Effector memory CD4-positive, alpha-beta T cell (primary cell): Measurements from ENCODE around the gene EEPD1.
"Not testable (repeated sequence)": the region's sequence is repeated elsewhere in the genome, so short reads cannot be mapped to it uniquely, and the experiment has no call there.

Experiments used
- DNase-seq, 3 donors: peaks; one replicate each; pipeline ENCODE4 v3.0.0-alpha.2; 2020
- H3K27ac ChIP-seq: 2 replicates; pipeline ENCODE4 v1.7.0; 2013; ENCODE audit warnings: mild to moderate bottlenecking, low read length, moderate library complexity; ENCODE audit not compliant: insufficient read depth, poor library complexity, severe bottlenecking
- H3K27me3 ChIP-seq: replicated peaks from 2 replicates; pipeline ENCODE4 v1.7.0; 2013; ENCODE audit warnings: mild to moderate bottlenecking, low read length; ENCODE audit not compliant: insufficient read depth, control insufficient read depth, poor library complexity, severe bottlenecking
- H3K36me3 ChIP-seq: 2 replicates; pipeline ENCODE4 v1.7.0; 2013; ENCODE audit warnings: mild to moderate bottlenecking, low read length, moderate library complexity; ENCODE audit not compliant: control insufficient read depth, insufficient read depth
- H3K4me1 ChIP-seq: 2 replicates; pipeline ENCODE4 v1.7.0; 2013; ENCODE audit warnings: low read length, mild to moderate bottlenecking; ENCODE audit not compliant: control insufficient read depth, insufficient read depth, poor library complexity, severe bottlenecking
- H3K4me3 ChIP-seq: 2 replicates; pipeline ENCODE4 v1.7.0; 2013; ENCODE audit warnings: low read length, low read depth, mild to moderate bottlenecking; ENCODE audit not compliant: insufficient read depth, poor library complexity, severe bottlenecking
- H3K9me3 ChIP-seq: 2 replicates; pipeline ENCODE4 v1.7.0; 2013; ENCODE audit warnings: mild to moderate bottlenecking, low read length, moderate library complexity; ENCODE audit not compliant: control insufficient read depth

Gene EEPD1

DNA sequence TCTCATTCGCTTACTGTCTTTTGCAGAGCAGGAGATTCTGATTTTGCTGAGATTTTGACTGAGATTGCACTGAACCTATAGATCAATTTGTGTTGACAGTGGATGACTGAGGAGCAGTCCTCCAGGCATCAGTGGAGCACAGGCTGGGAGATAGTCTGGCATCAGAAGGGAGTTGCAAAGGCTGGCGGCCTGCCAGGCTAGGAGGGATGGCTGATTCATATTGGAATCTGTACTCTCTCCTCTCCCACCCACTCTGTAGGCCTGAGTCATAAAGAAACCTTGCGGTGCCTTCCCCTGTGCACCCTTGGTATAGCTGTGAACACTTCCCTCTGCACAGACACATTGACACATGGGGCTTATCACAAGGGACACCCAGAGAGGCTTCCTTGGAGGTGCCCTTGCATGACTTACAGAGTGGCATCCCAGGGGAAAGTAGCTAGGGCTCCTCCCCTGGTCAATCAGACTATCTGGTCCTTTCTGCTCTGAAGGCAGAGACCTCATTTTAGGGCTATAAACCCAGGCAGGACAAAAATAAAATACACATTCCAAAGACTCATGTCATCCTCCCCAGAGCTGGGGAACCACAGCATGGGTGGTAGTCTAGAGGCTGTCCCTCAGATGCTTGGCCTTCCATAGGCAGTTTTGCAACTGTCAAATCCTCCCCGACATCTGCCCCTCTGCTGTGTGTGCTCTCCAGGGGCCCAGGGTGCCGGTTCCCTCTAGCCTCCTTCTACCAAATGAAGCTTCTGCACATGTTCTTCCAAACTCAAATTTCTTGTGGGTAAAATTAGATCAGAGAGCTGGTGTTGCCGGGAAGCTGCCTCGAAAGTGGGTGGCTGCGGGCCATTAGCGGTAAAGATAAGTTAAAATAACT lies 37.4 kb upstream of the EEPD1 start:
- Histone ChIP-seq H3K4me3 (peak overlapping the region; percentile 5), H3K36me3 (no peaks in the 10 kb centered on the region), H3K27ac (peak overlapping the region; percentile 30), H3K9me3 (no peaks in the 10 kb centered on the region), H3K27me3 (no peaks in the 10 kb centered on the region), H3K4me1 (peaks cover 34% of the 10 kb centered on the region)
- DNase-seq, result peak in 2 of 3 donors; percentile 25 to 33

DNA sequence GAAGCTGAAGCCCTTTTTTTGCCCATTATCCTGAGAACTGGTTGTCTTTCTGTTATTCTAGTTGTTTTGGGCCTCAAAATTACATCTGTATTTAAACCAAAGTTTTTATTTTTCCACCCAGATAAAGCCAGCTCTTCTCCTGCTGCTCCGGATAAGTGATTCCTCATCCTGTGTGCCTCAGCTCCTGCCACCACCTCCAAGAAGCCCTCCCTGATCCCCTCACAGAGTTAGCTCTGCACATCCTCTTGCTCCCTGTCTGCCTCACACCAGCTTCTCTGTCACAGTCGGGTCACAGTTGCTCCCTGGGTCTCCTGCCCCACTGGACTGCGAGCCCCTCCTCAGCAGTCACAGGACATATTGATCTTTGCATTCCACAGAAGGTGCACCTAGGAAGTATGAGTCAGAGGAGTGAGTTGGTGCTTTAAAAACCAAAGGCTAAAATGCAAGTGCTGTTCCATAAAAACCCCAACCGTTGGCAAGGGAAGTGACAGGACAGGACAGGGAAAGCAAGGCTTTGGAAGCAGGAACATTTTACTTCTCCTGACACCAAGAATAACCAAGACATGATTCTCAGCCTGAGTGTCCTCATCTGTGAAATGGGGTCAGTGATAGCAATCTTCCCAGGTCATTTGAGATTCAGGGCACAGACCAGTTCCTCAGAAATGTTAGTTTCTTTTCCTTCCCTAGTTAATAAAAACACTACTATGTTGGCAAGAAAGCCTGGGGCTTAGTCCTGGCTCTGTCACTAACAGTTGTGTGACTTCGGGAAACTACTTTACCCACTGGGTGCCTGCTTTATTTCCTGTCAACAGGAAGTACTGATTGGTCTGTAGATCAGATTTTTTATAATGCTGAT lies 36.5 kb upstream of the EEPD1 start:
- peak overlapping the region; percentile 30 for H3K27ac ChIP-seq
- peak overlapping the region; percentile 4 for H3K4me3 ChIP-seq
- peaks cover 34% of the 10 kb centered on the region for H3K4me1 ChIP-seq
- H3K27me3 ChIP-seq, result no peaks in the 10 kb centered on the region
- DNase-seq, result no peak
- no peaks in the 10 kb centered on the region for H3K9me3 ChIP-seq
- H3K36me3 ChIP-seq, result no peaks in the 10 kb centered on the region

DNA sequence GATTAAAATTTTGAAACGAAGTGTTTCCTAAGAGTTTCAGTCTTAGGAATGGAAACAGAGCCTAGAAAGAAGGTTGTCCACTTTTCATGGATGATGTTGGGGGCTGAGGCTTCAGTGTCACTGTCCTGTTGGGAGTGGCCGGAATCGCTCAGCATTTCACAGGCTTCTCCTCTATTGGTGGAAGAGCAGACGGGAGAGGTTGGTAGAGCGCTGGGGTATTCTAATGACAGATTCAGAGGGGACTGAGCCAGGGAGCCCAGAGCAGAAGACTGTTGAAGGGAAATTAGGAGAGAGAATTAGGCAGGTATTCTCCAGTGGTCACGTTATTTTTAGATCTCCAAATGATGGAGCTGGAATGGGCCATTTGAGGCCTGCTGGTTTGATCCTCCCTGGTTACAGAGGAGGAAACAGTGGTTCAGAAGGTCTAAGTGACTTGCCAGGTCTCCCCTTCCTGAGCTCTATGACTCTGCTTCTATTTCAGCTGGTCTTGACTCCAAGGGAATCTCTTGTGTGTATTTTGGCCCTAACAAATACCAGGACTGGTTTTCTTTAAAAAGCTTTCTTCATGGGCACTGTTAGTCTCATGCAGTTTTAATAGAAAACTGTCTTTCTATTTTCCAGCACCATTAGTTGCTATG lies 35.7 kb upstream of the EEPD1 start:
- no peak for DNase-seq
- peaks cover 34% of the 10 kb centered on the region for H3K4me1 ChIP-seq
- H3K9me3 ChIP-seq, result no peaks in the 10 kb centered on the region
- peak overlapping the region; percentile 30 for H3K27ac ChIP-seq
- peak overlapping the region; percentile 4 for H3K4me3 ChIP-seq
- H3K36me3 ChIP-seq, result no peaks in the 10 kb centered on the region
- no peaks in the 10 kb centered on the region for H3K27me3 ChIP-seq

DNA sequence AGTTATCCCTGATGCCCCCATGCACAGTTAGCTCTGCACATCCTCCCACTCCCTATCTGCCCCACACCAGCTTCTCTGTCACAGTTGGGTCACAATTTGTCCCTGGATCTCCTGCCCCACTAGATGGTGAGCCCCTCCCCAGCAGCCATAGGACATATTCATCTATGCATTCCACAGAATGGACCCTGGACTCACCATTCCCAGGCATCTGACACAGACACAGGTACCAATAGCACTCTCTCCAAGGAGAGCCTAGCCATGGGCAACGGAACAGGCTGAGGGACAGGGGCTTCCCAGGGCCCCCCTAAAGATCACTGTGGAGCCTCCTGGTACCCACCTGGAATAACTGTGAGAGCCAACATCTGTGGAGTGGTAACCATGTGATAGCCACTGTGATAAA lies 34.7 kb upstream of the EEPD1 start:
- no peak for DNase-seq
- Histone ChIP-seq H3K27me3 (no peaks in the 10 kb centered on the region), H3K9me3 (no peaks in the 10 kb centered on the region), H3K4me3 (no peak overlapping the region), H3K27ac (no peak overlapping the region), H3K4me1 (peaks cover 34% of the 10 kb centered on the region), H3K36me3 (no peaks in the 10 kb centered on the region)

- no peaks in the 10 kb centered on the region for H3K27me3 ChIP-seq
- H3K27ac ChIP-seq, result no peak overlapping the region
- no peak overlapping the region for H3K4me3 ChIP-seq
- no peaks in the 10 kb centered on the region for H3K9me3 ChIP-seq
- no peak for DNase-seq
- no peaks in the 10 kb centered on the region for H3K36me3 ChIP-seq
- peaks cover 34% of the 10 kb centered on the region for H3K4me1 ChIP-seq
These were observed 33.9 kb upstream of the EEPD1 start for GRCh38 chr7:36119005-36119706.

- H3K27me3 ChIP-seq, H3K4me3 ChIP-seq, H3K27ac ChIP-seq, H3K36me3 ChIP-seq, H3K9me3 ChIP-seq: not testable (repeated sequence)
- DNase-seq, result peak in 1 of 3 donors; percentile 2
- peaks cover 31% of the 10 kb centered on the region for H3K4me1 ChIP-seq
These were observed 32.9 kb upstream of the EEPD1 start for GRCh38 chr7:36119983-36120646.

- DNase-seq, H3K36me3 ChIP-seq, H3K27me3 ChIP-seq, H3K4me1 ChIP-seq, H3K27ac ChIP-seq, H3K4me3 ChIP-seq, H3K9me3 ChIP-seq: not testable (repeated sequence)
These were observed 27.4 kb upstream of the EEPD1 start for GRCh38 chr7:36125630-36126029.

- no peaks in the 10 kb centered on the region for H3K36me3 ChIP-seq
- no peak overlapping the region for H3K27ac ChIP-seq
- no peaks in the 10 kb centered on the region for H3K27me3 ChIP-seq
- H3K4me1 ChIP-seq, result peaks cover 4% of the 10 kb centered on the region
- H3K4me3 ChIP-seq, result no peak overlapping the region
- H3K9me3 ChIP-seq, result no peaks in the 10 kb centered on the region
- no peak for DNase-seq
These were observed 25.8 kb upstream of the EEPD1 start for GRCh38 chr7:36127075-36127740.
